GM15510 (cell line): Measurements from ENCODE around the gene CEP131.

Source experiments
- POLR2A ChIP-seq: IDR thresholded peaks from 3 replicates; pipeline ENCODE4 v1.6.1; 2011; ENCODE audit warnings: borderline replicate concordance; ENCODE audit not compliant: insufficient read length; ENCODE audit errors: extremely low read depth

CEP131 gene

DNA sequence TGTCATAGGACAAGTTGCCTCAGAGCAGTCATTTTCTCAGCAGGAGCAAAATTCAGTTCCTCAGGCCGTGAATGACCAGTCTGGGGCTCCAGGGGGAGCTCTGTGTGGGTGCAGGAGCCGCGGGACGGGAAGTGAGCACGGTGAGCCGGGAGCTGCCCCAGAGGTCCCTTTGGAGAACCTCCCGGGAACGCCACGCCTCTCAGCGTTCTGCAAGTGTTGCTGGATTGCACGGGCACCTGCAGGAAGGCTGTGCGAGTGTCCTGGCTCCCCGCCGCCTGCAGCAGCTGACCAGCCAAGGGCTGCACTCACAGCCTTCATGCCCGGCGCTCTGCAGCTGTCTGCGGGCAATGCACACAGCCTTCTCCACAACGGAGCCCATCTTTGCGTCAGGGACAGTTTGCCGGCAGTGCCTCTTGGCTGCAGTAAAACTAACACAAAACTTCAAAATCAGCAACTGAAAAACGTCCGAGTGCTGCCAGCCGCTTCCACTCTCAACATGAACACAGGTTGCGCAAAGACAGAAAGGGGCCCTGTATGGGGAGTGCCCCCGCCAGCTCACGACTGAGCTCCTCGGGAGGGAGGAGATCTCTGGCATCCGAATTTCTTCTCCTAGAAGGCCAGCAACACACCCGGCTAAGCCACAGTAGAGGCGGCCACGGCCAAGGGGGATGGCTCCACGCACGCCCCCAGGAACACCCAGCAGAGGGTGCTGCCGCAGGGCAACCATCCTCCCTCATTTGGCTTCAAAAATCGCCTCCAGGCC lies 32.4 kb upstream of the CEP131 start:
- no peak for TF ChIP-seq POLR2A

DNA sequence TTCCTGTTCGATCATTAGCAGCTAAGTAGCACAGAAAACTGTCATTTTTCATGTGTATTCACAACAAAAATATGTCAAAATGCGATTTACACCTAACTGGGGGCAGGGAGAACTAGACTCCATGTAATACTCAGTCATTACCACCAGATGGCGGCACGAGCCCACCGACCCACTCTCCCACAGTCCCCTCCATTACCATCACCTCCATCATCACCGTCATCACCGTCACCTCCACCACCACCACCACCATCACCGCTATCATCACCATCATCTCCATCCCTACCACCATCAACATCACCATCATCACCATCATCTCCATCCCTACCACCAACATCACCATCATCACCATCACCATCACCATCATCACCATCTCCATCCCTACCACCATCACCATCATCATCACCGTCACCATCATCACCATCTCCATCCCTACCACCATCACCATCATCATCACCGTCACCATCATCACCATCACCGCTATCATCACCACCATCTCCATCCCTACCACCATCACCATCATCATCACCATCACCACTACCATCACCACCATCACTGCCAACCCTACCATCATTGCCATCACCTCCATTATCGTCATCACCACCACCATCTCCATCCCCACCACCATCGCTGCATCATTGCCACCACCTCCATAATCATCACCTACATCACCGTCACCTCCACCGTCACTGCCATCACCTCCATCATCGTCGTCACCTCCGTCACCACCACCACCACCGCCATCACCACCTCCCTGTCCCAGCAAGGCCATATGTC lies 30.8 kb upstream of the CEP131 start:
- no peak for TF ChIP-seq POLR2A

DNA sequence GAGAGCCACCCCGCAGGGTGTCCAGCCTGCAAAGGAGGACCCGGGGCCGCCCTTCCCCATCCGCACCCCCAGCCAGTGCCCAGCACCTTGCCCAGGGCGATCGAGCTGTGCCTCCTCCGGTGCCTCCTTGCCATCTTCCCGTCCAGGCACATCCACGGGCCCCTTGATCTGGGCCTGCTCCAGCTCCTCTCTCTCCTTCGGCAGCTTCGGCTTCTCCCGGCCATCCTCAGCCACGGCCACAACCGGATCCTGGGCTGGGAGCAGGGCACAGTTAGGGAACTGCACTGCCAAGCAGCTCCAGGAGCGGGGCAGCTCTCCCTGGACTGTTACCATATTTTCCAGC lies 30.2 kb upstream of the CEP131 start:
- no peak for TF ChIP-seq POLR2A

DNA sequence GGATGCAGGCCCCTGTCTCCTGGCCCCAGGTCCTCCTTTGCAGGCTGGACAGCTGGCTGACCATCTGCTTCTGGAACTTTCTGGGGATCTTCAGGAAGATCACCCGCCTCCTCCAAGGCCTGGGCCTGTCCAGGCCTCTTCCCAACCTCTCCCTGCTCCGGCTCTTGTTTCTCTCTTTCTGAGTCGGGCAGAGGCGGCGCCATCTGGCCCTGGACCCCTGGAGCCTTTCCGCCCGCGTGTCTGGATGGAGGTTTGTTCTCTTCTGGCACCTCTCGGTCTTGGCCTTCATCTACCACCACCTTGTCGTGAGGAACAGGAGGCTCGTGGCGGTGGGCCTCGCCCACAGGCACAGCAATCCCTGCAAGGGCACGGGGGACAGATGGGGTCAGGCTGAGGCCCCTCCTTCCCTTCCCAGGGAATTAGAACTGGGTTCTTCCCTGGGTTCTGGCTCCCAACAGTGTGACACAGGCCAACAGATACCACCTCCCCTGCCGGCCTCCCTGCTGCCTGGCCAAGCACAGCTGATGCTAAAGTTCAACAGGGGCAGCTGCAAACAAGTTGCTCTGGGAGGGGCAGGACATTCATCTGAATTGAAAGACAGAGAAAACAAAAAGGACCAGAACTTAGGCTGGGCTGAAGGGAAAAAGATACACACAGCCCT lies 29.7 kb upstream of the CEP131 start:
- TF ChIP-seq POLR2A, result no peak

DNA sequence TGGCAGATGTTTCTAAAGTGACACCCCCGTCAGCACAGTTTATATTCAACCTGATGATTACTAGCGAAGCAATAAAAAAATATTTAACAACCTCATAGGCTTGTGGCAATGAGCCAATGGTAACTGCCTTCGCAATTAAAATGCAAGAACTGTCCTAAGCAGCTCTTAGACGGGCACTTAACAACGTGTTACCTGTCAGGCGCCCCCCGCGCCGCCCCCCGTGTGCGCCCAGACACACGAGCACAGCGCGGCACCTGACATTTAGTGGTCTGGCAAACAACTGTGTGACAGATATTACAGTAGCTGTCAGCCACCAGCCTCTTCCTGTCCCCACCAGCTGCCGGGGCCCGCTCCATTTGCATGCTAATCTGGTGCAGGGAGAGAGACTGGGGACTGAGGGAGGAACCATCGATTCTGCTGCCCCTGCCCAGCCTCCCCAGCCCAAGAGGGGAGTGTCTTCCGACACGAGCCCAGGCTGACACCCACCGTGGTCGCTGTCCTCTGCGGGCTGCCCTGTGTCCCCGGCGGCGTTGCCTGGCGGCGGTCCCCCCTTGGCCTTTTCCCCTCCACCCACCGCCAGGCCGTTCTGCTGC lies 29.0 kb upstream of the CEP131 start:
- no peak for TF ChIP-seq POLR2A

DNA sequence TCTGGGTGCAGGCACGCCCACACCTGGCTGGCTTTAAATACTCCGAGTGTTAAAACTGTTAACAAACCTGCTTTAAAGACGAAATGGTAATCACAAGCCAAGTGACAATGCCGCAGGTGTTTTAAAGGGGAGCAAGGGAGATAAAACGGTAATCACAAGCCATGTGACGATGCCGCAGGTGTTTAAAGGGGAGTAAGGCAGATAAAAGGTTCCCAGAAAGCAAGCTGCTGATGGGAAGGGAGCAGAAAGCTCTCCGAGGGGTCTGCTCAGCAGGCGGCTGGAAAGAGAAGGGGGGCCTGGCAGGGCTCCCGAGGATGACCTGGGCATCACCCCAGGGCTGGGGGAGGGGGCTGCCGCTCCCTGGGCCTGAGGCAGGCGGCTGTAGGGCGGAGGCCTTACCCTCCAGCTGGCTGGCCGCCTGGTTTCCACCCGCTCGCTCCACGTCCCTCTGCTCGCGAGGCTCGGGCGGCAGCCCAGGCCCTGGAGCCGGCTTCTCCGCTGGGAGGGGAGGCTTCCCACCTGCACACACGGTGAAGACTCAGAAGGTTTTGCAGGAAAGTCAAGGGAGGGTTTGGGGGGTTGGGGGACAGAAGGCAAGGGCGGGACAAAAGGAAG lies 28.4 kb upstream of the CEP131 start:
- TF ChIP-seq POLR2A, result no peak

DNA sequence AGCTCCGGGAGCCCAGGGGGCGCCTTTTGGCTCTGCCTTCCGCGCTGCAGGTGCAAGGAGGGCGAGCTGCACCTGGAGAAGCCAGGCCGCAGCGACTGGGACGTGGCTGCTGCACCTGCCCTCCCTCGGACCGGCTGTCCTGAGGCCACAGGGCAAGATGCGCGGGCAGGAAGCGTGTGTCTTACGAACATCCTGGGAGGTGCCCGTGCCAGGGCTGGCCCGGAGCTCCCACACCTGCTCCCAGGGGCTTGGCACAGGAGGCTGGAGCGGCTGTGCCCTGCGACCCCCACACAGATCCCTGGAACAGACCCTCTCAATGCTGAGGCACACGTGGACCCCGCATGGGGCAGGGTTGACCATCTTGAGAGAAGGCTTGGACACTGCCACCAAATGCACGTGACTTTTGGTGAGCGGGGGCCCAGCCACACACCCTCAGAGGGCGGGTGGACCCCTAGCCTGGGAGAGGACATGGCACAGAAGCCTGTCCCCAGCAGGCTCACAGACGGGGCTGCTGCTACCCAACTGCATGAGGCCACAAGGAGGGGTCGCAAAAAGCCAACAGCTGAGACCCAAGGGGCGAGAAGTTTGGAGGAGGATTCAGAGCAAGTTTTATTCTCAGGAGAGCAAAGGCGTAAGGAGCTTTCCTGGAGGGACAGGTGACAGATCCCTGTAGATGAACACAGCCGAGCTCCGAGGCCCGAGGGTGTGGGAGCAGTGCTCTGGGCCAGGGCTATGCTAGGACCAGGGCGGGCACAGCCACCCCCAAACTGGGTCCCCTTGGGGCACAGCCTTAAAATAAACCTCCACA lies 27.7 kb upstream of the CEP131 start:
- no peak for TF ChIP-seq POLR2A

- no peak for TF ChIP-seq POLR2A
Observed at GRCh38 chr17:81249223-81250040, 26.7 kb upstream of the CEP131 start.

DNA sequence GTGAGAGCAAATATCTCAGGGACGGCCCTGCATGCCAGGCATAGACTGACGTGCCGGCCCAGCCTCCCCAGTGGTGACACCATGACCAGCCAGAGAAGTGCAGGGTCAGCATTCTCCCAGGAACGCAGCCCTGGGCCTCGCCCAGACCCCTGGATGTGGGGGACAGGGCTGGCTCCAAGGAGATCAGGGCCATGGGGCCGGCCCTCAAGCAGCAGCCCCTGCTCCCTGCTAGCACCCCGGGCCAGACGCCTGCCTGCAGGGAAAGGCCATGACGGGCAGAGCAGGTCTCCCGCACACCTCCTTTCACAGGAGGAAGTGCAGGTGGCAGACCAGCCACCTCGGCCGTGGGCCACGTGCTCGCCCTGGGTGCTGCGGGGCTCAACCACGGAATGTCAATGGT lies 25.9 kb upstream of the CEP131 start:
- no peak for TF ChIP-seq POLR2A

GRCh38 chr17:81247339-81247990 lies 24.7 kb upstream of the CEP131 start:
- no peak for TF ChIP-seq POLR2A

- no peak for TF ChIP-seq POLR2A
Observed at GRCh38 chr17:81246679-81247338, 24.0 kb upstream of the CEP131 start.

- no peak for TF ChIP-seq POLR2A
Observed at GRCh38 chr17:81246343-81246670, 23.5 kb upstream of the CEP131 start.
